ENCODE results near the gene TBCEL.
"Not testable (repeated sequence)": the region's sequence is repeated elsewhere in the genome, so short reads cannot be mapped to it uniquely, and the experiment has no call there.

Gene TBCEL

DNA sequence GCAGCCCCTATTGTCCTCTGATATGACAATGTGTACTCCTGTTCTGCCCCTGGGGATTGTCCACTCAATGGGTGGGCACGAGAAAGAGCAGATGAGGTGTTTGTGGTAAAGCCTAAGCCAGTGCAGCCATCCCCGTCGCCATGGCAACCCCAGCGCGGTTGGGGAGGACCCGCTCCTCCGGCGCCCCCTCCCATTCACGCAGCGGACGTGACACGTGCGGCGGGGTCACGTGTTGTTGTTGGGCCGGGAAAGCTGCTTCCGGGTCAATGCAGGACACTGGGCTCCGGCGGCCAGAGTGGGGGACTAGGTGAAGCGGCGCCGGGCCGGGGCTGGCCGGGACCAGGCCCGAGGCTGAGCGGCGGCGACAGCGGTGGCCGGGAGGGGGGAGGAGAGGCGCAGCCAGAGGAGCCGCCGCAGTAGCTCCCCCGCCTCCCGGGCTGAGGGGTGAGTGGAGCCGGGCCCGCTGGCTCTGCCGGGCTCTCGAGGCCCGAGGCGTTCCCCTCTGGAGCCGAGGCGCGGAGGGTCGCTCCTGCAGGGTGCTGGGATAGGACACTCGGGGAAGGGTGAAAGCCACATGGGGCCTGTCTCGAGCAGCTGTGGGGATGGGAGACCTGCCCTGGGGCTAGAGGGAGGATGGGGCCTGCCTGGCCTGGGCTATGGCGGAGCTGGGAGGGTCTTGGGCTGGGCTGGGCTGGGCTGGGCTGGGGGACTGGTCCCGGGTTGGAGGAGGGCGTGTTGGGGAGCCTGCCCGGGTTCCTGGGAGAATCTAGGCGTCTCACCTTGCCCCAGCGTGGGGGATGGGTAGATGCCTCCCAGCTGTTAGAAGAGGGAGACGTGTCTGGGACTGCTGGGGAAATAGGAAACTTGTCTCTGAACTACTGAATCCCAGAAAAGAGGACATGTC, at the start of gene TBCEL:
Gene TBCEL, plus strand, starts transcription at position 255 of the 904 bp plus-strand sequence. CDS start 21,589 bp downstream, outside the sequence.
- peak; percentile 46 to 72 (median 66) for DNase-seq (ENCODE audit: low read depth in 3 of 3, low spot score in 1 of 3)

DNA sequence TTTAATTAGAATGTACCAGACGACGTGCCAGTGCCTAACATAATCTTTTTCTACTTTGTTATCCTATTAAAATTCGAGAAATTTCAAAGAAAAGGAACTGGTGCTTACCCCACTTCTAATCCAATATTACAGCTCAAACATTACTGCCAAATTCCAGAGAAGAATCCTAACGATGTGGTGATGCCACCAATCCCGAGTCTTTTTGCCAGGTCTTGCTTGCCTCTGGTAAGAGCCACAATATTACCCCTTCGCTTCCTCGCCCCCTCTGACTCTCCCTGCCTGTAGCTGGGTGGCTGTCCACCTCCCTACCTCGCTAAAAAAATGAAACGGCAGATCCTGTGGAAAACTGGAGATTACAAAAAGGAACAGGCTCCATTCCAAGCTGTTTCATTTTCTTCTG, 49.4 kb upstream of the TBCEL start:
- no peak for DNase-seq (ENCODE audit: low read depth in 3 of 3, low spot score in 1 of 3)

GRCh38 chr11:120974965-120975364, 48.9 kb upstream of the TBCEL start:
- DNase-seq (ENCODE audit: low read depth in 3 of 3, low spot score in 1 of 3), result no peak

DNA sequence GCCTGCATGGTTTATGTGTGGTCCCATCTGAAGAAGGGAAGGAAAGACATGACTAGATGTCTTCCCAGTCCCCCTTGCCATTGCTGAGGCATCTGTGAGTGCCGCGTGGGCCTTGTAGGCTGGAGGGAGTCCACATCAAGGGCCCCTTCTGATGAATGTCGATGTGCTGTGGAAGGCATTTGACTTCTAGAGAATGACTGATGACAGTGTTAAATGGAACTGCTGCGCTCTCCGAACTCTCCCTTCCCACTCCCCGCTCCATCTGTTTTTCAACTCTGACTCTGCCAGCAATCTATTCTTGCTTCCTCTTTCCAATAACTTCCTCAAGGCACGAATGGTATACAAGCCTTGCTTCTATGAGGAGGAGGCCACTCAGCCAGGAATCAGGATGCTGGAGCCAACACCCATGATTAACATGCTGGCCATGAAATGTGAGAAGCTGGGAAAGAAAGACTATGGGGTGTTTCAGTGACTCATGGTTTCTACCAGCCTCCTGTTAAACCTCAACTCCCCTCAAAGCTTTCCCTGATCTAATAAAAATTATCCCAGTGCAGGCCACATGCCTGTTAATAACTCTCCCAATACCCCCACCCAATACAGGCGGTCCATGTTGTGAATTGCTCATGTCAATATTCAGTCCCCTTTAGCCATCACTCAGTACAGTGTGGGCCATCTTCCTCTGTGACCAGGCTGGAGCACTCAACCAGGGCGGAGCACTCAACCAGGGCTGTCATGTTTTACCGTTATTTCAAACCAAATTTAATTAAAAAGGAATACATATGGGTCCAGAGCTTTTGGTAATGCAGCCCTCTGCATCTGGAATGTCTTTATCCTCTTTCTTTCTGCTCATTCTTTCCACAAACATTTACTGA, 46.4 kb upstream of the TBCEL start:
- no peak for DNase-seq (ENCODE audit: low read depth in 3 of 3, low spot score in 1 of 3)

DNA sequence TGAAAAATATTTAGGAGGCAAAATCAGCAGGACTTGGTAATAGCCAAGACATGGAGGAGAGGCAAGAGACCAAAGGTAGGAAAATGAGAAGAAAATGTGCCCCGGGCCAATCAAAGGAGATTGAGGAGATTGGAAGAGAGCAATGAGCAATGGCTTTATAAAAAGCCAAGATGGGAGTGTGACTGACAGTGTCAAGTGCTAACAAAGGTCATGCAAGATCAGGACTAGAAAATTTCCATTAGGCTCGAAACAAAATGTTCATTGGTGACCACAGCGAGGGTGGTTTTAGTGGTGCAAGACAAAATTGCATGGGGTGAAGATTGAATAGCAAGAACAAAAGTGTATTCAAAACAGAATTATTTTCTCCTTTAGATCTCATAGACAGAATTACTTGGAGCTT, 45.2 kb upstream of the TBCEL start:
- DNase-seq (ENCODE audit: low read depth in 3 of 3, low spot score in 1 of 3), result no peak

- peak in 2 of 3 donors; percentile 9 to 18 for DNase-seq (ENCODE audit: low read depth in 3 of 3, low spot score in 1 of 3)
Measured at GRCh38 chr11:120985718-120986569, 38.0 kb upstream of the TBCEL start.

DNA sequence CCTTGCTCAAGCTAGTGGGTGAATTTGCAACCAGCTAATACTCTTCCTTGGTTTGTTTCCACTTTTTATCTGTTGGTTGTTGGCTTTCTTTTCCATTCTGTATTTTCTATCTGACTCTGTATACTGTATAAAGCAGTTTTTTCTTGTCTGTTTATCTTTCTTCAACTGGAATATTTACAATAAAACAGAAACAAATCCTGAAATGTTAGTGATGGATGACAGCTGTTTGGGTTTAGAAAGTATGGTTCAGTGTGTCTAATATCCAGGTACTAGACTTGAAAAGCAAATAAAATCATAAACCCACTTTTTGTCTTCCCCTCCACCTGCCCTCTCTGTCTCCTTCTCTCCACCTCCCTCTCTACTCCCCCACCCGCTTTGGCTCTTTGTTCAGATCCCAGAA, 35.3 kb upstream of the TBCEL start:
- DNase-seq (ENCODE audit: low read depth in 3 of 3, low spot score in 1 of 3), result no peak

- no peak for DNase-seq (ENCODE audit: low read depth in 3 of 3, low spot score in 1 of 3)
Measured at GRCh38 chr11:120991830-120992686, 31.8 kb upstream of the TBCEL start.

DNA sequence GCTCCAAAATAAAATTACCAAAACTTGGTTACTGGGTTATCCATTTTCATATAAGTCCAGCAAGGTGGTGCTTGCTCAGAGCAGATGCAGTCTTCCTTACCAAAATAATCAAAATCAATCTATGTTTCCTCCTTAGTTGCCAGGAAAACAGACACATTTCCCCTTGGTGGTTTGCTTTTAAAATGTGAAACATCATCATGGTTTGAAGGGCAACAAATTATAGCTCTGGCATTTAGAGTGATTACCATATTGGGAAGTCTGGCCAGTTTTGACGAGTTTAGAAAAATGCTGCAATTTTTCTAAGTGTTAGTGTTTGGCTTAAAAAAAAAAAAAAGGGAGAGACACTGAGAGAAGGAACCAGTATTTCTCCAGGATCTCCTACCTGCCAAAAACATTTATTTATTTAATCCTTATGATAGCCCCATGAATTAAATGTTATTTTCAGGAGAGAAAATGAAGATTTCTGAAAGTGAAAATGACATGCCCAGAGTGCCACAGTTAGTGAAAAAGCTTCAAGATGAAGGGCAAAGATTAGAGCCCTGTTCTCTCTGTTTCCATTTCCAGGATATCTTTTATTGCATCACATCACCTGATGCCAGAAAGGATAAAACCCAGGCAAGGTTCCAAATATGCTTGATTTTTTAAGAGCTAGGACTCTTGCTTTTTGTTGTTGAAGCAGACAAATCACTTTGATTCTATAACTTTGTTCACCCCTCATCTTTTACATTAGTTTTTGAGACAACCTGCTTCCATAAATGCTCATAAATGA, 29.6 kb upstream of the TBCEL start:
- DNase-seq (ENCODE audit: low read depth in 3 of 3, low spot score in 1 of 3), result no peak

- no peak for DNase-seq (ENCODE audit: low read depth in 3 of 3, low spot score in 1 of 3)
Measured at GRCh38 chr11:120995184-120995583, 28.7 kb upstream of the TBCEL start.

DNA sequence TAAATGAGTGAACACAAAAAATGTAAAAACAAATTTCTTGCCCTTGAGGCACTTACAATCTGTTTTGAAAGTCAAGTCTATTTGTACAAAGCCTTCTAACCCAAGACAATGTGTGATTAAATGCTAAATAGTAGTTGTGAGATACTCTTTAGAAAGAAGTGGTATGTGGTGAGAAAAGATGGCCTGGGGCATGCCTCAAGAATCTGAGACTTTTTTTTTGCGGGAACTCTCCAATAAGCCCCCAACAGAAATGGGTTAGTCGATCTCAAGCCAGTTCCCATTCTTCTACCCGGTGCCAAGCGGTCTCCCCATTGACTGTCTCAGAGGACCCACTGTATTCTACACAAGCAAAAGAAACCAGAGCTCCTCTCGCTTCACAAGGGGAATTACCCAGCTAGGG, 26.9 kb upstream of the TBCEL start:
- DNase-seq (ENCODE audit: low read depth in 3 of 3, low spot score in 1 of 3), result no peak

GRCh38 chr11:120998581-120998980, 25.3 kb upstream of the TBCEL start:
- no peak for DNase-seq (ENCODE audit: low read depth in 3 of 3, low spot score in 1 of 3)

GRCh38 chr11:121004206-121004840, 19.6 kb upstream of the TBCEL start:
- DNase-seq (ENCODE audit: low read depth in 3 of 3, low spot score in 1 of 3), result no peak

DNA sequence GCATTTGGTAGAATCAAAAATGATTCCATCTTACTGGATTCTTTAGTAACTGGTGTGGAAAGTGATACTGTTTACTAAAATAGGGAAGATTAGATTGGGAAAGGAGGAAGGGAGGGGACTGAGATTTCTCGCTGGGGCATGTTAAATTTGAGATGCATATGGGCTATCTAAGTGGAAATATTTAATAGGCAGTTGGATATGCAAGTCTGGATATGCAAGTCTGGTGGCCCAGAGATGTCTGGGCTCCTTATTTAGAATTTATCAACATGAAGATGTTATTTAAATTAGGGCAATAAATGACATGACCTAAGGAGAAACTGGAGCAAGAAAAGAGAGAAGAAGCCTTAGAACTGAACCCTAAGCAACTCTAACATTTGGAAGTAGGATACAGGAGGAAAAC, 17.0 kb upstream of the TBCEL start:
- DNase-seq (ENCODE audit: low read depth in 3 of 3, low spot score in 1 of 3), result no peak

DNA sequence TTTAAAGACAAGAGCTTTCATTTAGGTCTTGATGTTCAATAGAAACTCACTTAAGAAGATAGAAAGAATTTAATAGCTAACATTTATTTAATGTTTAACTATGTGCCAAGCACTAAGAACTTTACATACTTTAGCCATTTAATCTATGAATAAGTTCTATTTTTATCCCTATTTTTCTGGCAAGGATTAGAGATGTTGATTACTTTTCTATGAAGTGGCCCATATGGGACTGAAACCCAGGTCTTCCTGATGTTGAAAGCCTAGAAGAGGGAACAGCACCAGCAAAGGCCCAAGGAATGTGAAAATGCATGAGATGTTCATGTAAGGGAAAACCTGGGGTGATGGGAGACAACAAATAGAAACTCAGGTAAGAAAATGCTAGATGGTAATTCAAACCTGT, 15.4 kb upstream of the TBCEL start:
- no peak for DNase-seq (ENCODE audit: low read depth in 3 of 3, low spot score in 1 of 3)

GRCh38 chr11:121012091-121012490, 11.8 kb upstream of the TBCEL start:
- DNase-seq (ENCODE audit: low read depth in 3 of 3, low spot score in 1 of 3), result no peak

GRCh38 chr11:121018746-121019145, 5.2 kb upstream of the TBCEL start:
- no peak for DNase-seq (ENCODE audit: low read depth in 3 of 3, low spot score in 1 of 3)

- DNase-seq (ENCODE audit: low read depth in 3 of 3, low spot score in 1 of 3), result not testable (repeated sequence)
Measured at GRCh38 chr11:121021718-121022117, 2.2 kb upstream of the TBCEL start.

DNA sequence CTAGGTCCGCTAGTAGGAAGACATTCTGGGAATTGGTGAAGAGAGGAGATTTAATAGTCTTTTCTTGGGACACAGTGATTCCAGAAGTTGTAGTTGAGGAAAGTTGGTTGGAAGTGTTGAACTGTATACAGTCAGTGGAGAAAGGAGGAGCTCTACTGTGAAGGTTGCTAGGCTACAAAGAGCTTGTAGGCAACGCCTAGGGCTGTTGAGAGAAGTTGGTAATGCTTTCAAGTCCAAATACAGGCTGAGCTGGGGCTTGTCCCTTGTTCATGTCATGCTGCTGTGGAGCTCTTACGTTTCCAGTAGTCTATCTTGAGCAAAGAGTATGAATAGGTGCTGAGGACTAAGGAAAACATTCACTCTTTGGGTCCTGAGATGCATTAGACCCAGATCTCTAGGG, 1.1 kb downstream of the TBCEL start:
- DNase-seq (ENCODE audit: low read depth in 3 of 3, low spot score in 1 of 3), result no peak
